ENCODE data around the gene SETD7.

The SETD7 gene

GRCh38 chr4:139587446-139587845, 31.4 kb upstream of the SETD7 start:
- no peaks in the 10 kb centered on the region for H3F3A ChIP-seq (ENCODE audit: control insufficient read depth, insufficient read depth)
- no peaks in the 10 kb centered on the region for H3K36me3 ChIP-seq (ENCODE audit: control insufficient read depth, low read length)
- H3K4me1 ChIP-seq (ENCODE audit: control insufficient read depth, low read length): no peaks in the 10 kb centered on the region
- no peaks in the 10 kb centered on the region for H3K9me2 ChIP-seq (replicated peaks; ENCODE audit: control insufficient read depth, low read length)
- no peak overlapping the region for H3K4me3 ChIP-seq (ENCODE audit: low read length)
- peaks cover 9% of the 10 kb centered on the region for H3K27me3 ChIP-seq (ENCODE audit: control insufficient read depth, low read length)
- no peaks in the 10 kb centered on the region for H4K20me1 ChIP-seq (ENCODE audit: control insufficient read depth, insufficient read depth, low read depth, low read length)
- H3K27ac ChIP-seq (ENCODE audit: low read depth, low read length): no peak overlapping the region
- no peaks in the 10 kb centered on the region for H3K79me2 ChIP-seq (ENCODE audit: control insufficient read depth, low read length)
- no peaks in the 10 kb centered on the region for H3K9me3 ChIP-seq (ENCODE audit: control insufficient read depth, insufficient read depth, low read length)
- TF ChIP-seq EZH2phosphoT487 (IDR thresholded peaks at IDR 0.05; ENCODE audit: borderline replicate concordance, low read length): no peak
- TF ChIP-seq CTCF (IDR thresholded peaks at IDR 0.05; ENCODE audit: low read depth, low read length, poor library complexity, severe bottlenecking): no peak
- H3K4me2 ChIP-seq (ENCODE audit: low read length): no peak overlapping the region

GRCh38 chr4:139585473-139585872, 29.5 kb upstream of the SETD7 start:
- Histone ChIP-seq H3K27ac (ENCODE audit: low read depth, low read length) (no peak overlapping the region), H3K4me2 (ENCODE audit: low read length) (no peak overlapping the region), H3K9me2 (replicated peaks; ENCODE audit: control insufficient read depth, low read length) (no peaks in the 10 kb centered on the region), H3K4me1 (ENCODE audit: control insufficient read depth, low read length) (no peaks in the 10 kb centered on the region), H3K9me3 (ENCODE audit: control insufficient read depth, insufficient read depth, low read length) (no peaks in the 10 kb centered on the region), H4K20me1 (ENCODE audit: control insufficient read depth, insufficient read depth, low read depth, low read length) (no peaks in the 10 kb centered on the region), H3K4me3 (ENCODE audit: low read length) (no peak overlapping the region), H3K36me3 (ENCODE audit: control insufficient read depth, low read length) (no peaks in the 10 kb centered on the region), H3K79me2 (ENCODE audit: control insufficient read depth, low read length) (no peaks in the 10 kb centered on the region), H3K27me3 (ENCODE audit: control insufficient read depth, low read length) (peaks cover 9% of the 10 kb centered on the region), H3F3A (ENCODE audit: control insufficient read depth, insufficient read depth) (no peaks in the 10 kb centered on the region)
- TF ChIP-seq CTCF (IDR thresholded peaks at IDR 0.05; ENCODE audit: low read depth, low read length, poor library complexity, severe bottlenecking) (no peak), EZH2phosphoT487 (IDR thresholded peaks at IDR 0.05; ENCODE audit: borderline replicate concordance, low read length) (no peak)

GRCh38 chr4:139584784-139585183, 28.8 kb upstream of the SETD7 start:
- TF ChIP-seq CTCF (IDR thresholded peaks at IDR 0.05; ENCODE audit: low read depth, low read length, poor library complexity, severe bottlenecking) (no peak), EZH2phosphoT487 (IDR thresholded peaks at IDR 0.05; ENCODE audit: borderline replicate concordance, low read length) (no peak)

More at GRCh38 chr4:139584784-139585183, 28.8 kb upstream of the SETD7 start:
- Histone ChIP-seq H4K20me1 (ENCODE audit: control insufficient read depth, insufficient read depth, low read depth, low read length) (no peaks in the 10 kb centered on the region), H3K27ac (ENCODE audit: low read depth, low read length) (no peak overlapping the region), H3K4me3 (ENCODE audit: low read length) (no peak overlapping the region), H3F3A (ENCODE audit: control insufficient read depth, insufficient read depth) (no peaks in the 10 kb centered on the region), H3K9me3 (ENCODE audit: control insufficient read depth, insufficient read depth, low read length) (no peaks in the 10 kb centered on the region), H3K79me2 (ENCODE audit: control insufficient read depth, low read length) (no peaks in the 10 kb centered on the region), H3K9me2 (replicated peaks; ENCODE audit: control insufficient read depth, low read length) (no peaks in the 10 kb centered on the region), H3K4me1 (ENCODE audit: control insufficient read depth, low read length) (0 out of 2 replicates have a peak, but pooled peaks cover under 1% of the 10 kb centered on the region), H3K36me3 (ENCODE audit: control insufficient read depth, low read length) (no peaks in the 10 kb centered on the region), H3K4me2 (ENCODE audit: low read length) (no peak overlapping the region), H3K27me3 (ENCODE audit: control insufficient read depth, low read length) (peaks cover 9% of the 10 kb centered on the region)
